Mucosa of descending colon (tissue), 3 donors: Measurements from ENCODE around the gene SREBF2. TPM values are rescaled to one million over a fixed set of nuclear protein-coding genes. Genes with fewer than 3 reads are reported as not detected.
A peak's percentile ranks its signal among the peaks of the same experiment; 100 is the strongest.
"Not testable (repeated sequence)": the region's sequence is repeated elsewhere in the genome, so short reads cannot be mapped to it uniquely, and the experiment has no call there.

Experiments used
- ATAC-seq: fragments of 200-7000 bp; cut with Tn5 transposase; one replicate; pipeline ENCODE4 v1.9.1; 2020; ENCODE audit warnings: mild to moderate bottlenecking, moderate library complexity
- DNase-seq, 3 donors: peaks; one replicate each; pipeline ENCODE4 v3.0.0-alpha.2; 2020
- H3K36me3 ChIP-seq: fragments of 200-600 bp; one replicate; pipeline ENCODE4 v1.8.0; 2021; ENCODE audit warnings: low read depth, mild to moderate bottlenecking
- H3K4me1 ChIP-seq: fragments of 200-600 bp; one replicate; pipeline ENCODE4 v1.8.0; 2021; ENCODE audit warnings: low read depth, mild to moderate bottlenecking
- H3K4me3 ChIP-seq: fragments of 200-600 bp; one replicate; pipeline ENCODE4 v1.8.0; 2021; ENCODE audit warnings: mild to moderate bottlenecking
- H3K9me3 ChIP-seq: fragments of 200-600 bp; one replicate; pipeline ENCODE4 v1.8.0; 2021; ENCODE audit warnings: mild to moderate bottlenecking
- intact Hi-C, 2 donors: fragments of 100-400 bp; cut with DNase I in 1 of 2; cut with micrococcal nuclease in 1 of 2; formaldehyde crosslinking; loops; one replicate each; pipeline versions ENCODE4 v1.11.0 to v1.11.1; 2022; cut with DNase I, micrococcal nuclease
- total RNA-seq, 3 donors: library from RNA; stranded (reverse); fragmentation: NEBNext Ultra II Directional in 2 of 3; extraction: Animal tissue kit (Norgen Biotek cat#: 25700) in 2 of 3; gene quantifications; one replicate each; pipeline versions ENCODE4 v1.2.1 to v1.2.4, GENCODE V29; 2021 to 2023
- TF ChIP-seq, protein P1 (sequence below): fragments of 200-600 bp; IDR thresholded peaks from one replicate; pipeline ENCODE4 v1.8.0; 2022; ENCODE audit warnings: antibody characterized with exemption, mild to moderate bottlenecking
- donor health status: DM: no; HTN: no; CAD: no; lungs with moderate emphysema.
- donor health status: DM: no; HTN: no; CAD: no.
- donor health status: DM: no; HTN: yes; CAD: no.

The SREBF2 gene
- total RNA-seq, 3 donors from 2014 or later = 139 to 254 (median 169) TPM

DNA sequence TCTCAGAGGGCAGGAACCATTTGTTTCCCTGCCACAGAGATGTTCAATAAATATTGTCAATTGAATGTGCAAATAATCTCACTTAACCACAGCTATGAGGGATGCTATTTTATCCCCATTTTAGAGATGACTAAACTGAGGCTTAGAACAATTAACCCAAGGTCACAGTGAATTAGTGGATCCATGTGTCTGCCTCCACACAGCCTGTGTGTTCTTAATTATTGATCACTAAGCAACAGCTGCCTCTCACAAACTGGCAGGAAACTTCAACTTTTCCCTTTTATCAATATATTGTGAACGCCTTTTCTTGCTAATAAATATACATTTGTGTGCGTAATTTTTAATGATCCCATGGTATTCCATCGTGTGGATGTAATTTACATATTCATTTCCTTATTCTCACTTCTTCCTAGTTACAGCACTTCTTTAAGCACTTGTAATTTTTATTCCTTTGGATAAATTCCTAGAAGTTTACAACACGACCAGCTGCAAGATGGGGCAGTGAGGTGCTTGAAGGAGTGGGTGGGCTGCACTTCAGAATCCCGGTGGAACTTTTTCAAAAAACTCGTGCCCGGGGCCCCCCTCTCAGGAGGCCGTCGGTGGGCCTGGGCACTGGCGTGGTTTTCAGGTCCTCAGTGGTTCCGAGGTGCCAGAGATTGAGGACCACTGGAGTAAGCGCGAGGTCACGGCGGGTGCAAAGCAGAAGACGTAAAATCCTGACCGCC is 915 bp upstream of the SREBF2 start:
- ATAC-seq (no peak), DNase-seq (no peak)
- H3K36me3 ChIP-seq = peaks cover 5% of the 10 kb centered on the region
- TF ChIP-seq, protein P1, sequence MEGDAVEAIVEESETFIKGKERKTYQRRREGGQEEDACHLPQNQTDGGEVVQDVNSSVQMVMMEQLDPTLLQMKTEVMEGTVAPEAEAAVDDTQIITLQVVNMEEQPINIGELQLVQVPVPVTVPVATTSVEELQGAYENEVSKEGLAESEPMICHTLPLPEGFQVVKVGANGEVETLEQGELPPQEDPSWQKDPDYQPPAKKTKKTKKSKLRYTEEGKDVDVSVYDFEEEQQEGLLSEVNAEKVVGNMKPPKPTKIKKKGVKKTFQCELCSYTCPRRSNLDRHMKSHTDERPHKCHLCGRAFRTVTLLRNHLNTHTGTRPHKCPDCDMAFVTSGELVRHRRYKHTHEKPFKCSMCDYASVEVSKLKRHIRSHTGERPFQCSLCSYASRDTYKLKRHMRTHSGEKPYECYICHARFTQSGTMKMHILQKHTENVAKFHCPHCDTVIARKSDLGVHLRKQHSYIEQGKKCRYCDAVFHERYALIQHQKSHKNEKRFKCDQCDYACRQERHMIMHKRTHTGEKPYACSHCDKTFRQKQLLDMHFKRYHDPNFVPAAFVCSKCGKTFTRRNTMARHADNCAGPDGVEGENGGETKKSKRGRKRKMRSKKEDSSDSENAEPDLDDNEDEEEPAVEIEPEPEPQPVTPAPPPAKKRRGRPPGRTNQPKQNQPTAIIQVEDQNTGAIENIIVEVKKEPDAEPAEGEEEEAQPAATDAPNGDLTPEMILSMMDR = no peak
- intact Hi-C loops = no loop called here
- H3K4me3 ChIP-seq = peak overlapping the region; percentile 12
- no peaks in the 10 kb centered on the region for H3K9me3 ChIP-seq
- H3K4me1 ChIP-seq = peaks cover 20% of the 10 kb centered on the region

DNA sequence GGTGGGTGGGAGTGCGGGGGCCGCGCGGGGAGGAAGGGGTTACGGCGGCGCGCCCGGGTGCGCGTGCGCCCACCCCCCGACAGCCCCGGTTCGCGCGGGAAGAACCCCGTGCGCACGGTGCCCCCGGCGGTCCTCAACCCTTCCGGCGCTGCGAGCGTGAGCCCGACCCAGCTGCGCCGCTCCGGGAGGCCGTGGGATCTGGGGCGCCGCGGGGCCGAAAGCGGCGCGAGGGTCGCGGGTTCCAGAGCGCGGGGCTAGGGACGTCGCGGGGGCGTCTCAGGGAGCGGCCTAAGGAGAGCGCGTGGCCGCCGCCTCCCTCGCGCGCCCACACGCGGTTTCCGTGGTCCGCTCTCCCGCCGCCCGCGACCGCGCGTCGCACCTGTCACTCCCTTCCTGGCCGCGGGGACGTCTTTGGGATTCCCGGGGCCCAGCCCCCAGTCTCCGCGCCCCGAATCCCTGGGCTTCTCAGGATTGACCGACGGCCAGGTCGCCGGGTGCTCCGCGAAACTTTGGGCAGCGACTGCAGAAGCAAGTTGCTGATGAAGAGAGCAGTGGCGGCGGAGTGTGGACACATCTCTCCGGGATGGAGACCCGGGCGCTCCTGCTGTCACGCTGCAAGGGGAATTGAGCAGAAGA is 582 bp downstream of the SREBF2 start:
- Histone ChIP-seq H3K36me3 (peaks cover 5% of the 10 kb centered on the region), H3K9me3 (no peaks in the 10 kb centered on the region), H3K4me1 (peaks cover 15% of the 10 kb centered on the region), H3K4me3 (peak overlapping the region; percentile 82)
- intact Hi-C loops = no loop called here
- TF ChIP-seq, protein P1 = no peak
- ATAC-seq = peak; percentile 42
- peak; percentile 57 to 77 (median 75) for DNase-seq

DNA sequence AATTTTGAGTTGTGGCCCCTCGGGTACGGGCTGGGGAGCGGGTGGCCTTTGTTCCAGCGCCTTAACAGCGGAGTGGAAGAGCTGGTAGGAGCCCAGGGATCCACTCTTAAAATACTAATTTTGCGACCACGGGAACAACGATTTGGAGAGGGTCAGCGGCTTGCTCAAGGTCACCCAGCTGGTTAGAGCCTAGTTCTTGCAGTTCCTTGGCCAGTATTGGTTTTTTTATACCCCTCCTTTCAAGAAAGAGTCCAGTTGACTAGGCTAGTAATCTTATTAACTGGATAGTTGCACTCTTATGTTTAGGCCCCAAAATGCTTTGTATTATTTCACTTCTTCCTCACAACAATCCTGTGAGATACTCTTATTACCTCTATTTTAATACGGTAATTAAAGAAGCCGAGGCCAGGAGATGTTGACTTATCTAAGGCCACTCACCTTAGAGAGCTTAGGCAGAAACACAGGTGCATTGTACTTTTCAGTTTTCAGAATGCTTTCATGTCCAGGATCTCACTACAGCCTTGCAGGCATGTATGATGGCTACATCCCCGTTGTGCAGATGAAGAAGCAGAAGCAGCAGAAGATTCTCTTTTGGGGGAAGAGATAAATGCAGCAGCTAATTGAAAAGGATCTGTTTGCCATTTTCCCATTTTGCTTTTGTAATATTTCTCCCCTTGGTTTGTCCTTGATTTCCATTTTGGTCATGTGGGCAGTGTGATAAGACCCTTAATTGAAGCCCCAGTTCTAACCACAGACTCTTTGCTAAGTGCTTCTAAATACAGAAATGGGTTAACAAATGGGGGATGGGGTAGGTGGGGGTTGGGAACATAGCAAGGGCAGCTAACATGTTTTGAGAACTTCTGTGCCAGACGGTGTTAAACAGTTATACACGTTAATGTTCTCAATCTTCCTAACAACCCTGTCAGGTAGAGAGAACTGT is 1.4 kb downstream of the SREBF2 start:
- Histone ChIP-seq H3K4me3 (peak overlapping the region; percentile 82), H3K36me3 (peaks cover 5% of the 10 kb centered on the region), H3K9me3 (no peaks in the 10 kb centered on the region), H3K4me1 (peaks cover 10% of the 10 kb centered on the region)
- no peak for ATAC-seq
- TF ChIP-seq, protein P1 = no peak
- no peak for DNase-seq
- intact Hi-C loops = no loop called here

DNA sequence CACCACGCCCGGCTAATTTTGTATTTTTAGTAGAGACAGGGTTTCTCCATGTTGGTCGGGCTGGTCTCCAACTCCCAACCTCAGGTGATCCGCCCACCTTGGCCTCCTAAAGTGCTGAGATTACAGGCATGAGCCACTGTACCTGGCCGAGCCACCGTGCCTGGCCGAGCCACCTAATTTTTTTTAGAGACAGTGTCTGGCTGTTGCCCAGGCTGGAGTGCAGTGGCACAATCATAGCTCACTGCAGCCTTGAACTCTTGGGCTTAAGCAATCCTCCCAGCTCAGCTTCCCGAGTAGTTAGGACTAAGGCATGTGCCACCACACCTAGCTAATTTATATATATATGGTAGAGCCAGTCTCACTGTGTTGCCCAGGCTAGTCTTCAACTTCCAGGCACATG is 2.6 kb downstream of the SREBF2 start:
- ATAC-seq, H3K4me3 ChIP-seq, H3K36me3 ChIP-seq, H3K9me3 ChIP-seq, intact Hi-C loops, DNase-seq: not testable (repeated sequence)
- H3K4me1 ChIP-seq = peaks cover 12% of the 10 kb centered on the region

DNA sequence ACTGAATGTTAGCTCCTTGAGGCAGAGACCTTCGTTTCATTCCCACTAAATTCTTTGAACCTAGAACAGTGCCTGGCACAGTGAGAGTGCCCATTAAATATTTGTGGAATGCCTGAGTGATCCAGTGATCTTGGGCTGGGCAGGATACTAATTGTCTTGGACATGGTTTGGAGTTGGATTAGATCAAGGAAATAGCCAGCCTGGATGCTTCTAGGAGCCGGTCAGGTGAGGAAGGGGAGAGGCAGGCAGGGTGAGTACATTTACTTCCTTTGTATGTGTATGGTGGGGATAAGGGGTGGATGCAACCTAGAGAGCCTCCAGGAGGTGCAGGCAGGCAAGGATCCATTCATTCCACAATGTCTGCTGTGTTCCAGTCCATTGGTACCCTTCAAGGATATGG is 3.6 kb downstream of the SREBF2 start:
- TF ChIP-seq, protein P1 = no peak
- Histone ChIP-seq H3K4me1 (peaks cover 12% of the 10 kb centered on the region), H3K9me3 (no peaks in the 10 kb centered on the region), H3K36me3 (peaks cover 5% of the 10 kb centered on the region), H3K4me3 (no peak overlapping the region)
- intact Hi-C loops = no loop called here
- DNase-seq = no peak
- ATAC-seq = no peak
